CD14-positive monocyte (primary cell): ENCODE results near the gene NSUN3. TPM values are rescaled to one million over a fixed set of nuclear protein-coding genes. Genes with fewer than 3 reads are reported as not detected.

Source experiments
- DNase-seq, 3 donors: peaks; one replicate each; pipeline ENCODE4 v3.0.0-alpha.2; 2011 to 2022
- H2AFZ ChIP-seq: 2 replicates; pipeline ENCODE4 v1.6.0; 2012; ENCODE audit warnings: mild to moderate bottlenecking, low read depth, low read length, inconsistent platforms; ENCODE audit not compliant: insufficient read depth, poor library complexity, severe bottlenecking
- H3K27ac ChIP-seq, 2 donors: 1 replicate in 1 of 2; 2 replicates in 1 of 2; pipeline ENCODE4 v1.5.1; 2012 to 2013; ENCODE audit warnings: low read length in 2 of 2, control low read depth in 1 of 2, inconsistent platforms in 1 of 2, low read depth in 1 of 2, mild to moderate bottlenecking in 1 of 2
- H3K27me3 ChIP-seq, 2 donors: one replicate each; pipeline versions ENCODE4 v1.6.0 to v1.6.1; 2011 to 2013; ENCODE audit warnings: low read length in 2 of 2; ENCODE audit not compliant: control insufficient read depth in 2 of 2, insufficient read depth in 2 of 2
- H3K36me3 ChIP-seq, 2 donors: replicated peaks in 1 of 2; 1 replicate in 1 of 2; 2 replicates in 1 of 2; pipeline versions ENCODE4 v1.5.1 to v1.6.1; 2012 to 2013; ENCODE audit warnings: low read length in 2 of 2, control low read depth in 1 of 2, inconsistent platforms in 1 of 2, mild to moderate bottlenecking in 1 of 2; ENCODE audit not compliant: insufficient read depth in 2 of 2, control insufficient read depth in 1 of 2
- H3K4me1 ChIP-seq, 2 donors: 1 replicate in 1 of 2; 2 replicates in 1 of 2; pipeline versions ENCODE4 v1.5.1 to v1.6.1; 2012 to 2013; ENCODE audit warnings: low read length in 2 of 2, control low read depth in 1 of 2, inconsistent platforms in 1 of 2, mild to moderate bottlenecking in 1 of 2, moderate library complexity in 1 of 2; ENCODE audit not compliant: insufficient read depth in 2 of 2, control insufficient read depth in 1 of 2
- H3K4me2 ChIP-seq: replicated peaks from 2 replicates; pipeline ENCODE3; 2012; ENCODE audit warnings: low read length, moderate library complexity, mild to moderate bottlenecking; ENCODE audit not compliant: poor library complexity, severe bottlenecking; ENCODE audit errors: extremely low read depth
- H3K4me3 ChIP-seq, 3 experiments: fragments of 200-600 bp in 1 of 3; sonication (generic) in 1 of 3; replicated peaks in 1 of 3; 1 replicate in 2 of 3; 2 replicates in 1 of 3; pipeline ENCODE4 v1.5.1; 2011 to 2013; ENCODE audit warnings: low read length in 3 of 3, mild to moderate bottlenecking in 3 of 3, control low read depth in 2 of 3, low read depth in 2 of 3, inconsistent platforms in 1 of 3, moderate library complexity in 1 of 3
- H3K79me2 ChIP-seq: 2 replicates; pipeline ENCODE4 v1.6.0; 2012; ENCODE audit warnings: mild to moderate bottlenecking, control low read depth, inconsistent platforms, low read length, moderate library complexity; ENCODE audit not compliant: insufficient read depth
- H3K9ac ChIP-seq: 2 replicates; pipeline ENCODE4 v1.6.0; 2017; ENCODE audit warnings: low read length, mild to moderate bottlenecking; ENCODE audit not compliant: insufficient read depth, poor library complexity, severe bottlenecking
- H3K9me3 ChIP-seq, 2 donors: replicated peaks in 1 of 2; 1 replicate in 1 of 2; 2 replicates in 1 of 2; pipeline versions ENCODE4 v1.5.1 to v1.6.1; 2012 to 2013; ENCODE audit warnings: low read length in 2 of 2, control low read depth in 1 of 2; ENCODE audit not compliant: control insufficient read depth in 1 of 2, insufficient read depth in 1 of 2
- H4K20me1 ChIP-seq: 2 replicates; pipeline ENCODE4 v1.6.0; 2012; ENCODE audit warnings: mild to moderate bottlenecking, low read length, control low read depth, moderate library complexity; ENCODE audit not compliant: insufficient read depth
- H3K27ac Mint-ChIP-seq, 7 donors: one replicate each; pipeline ENCODE4 v1.8.0; 2020; ENCODE audit warnings: mild to moderate bottlenecking in 7 of 7, mixed read lengths in 7 of 7, moderate library complexity in 6 of 7, inconsistent platforms in 2 of 7
- H3K27me3 Mint-ChIP-seq, 3 donors: one replicate each; pipeline ENCODE4 v1.8.0; 2021 to 2022; ENCODE audit warnings: low read depth in 3 of 3, mild to moderate bottlenecking in 3 of 3, mixed read lengths in 3 of 3, moderate library complexity in 3 of 3, inconsistent platforms in 1 of 3
- H3K36me3 Mint-ChIP-seq, 2 donors: one replicate each; pipeline ENCODE4 v1.8.0; 2020; ENCODE audit warnings: mixed read lengths in 2 of 2, inconsistent platforms in 1 of 2, mild to moderate bottlenecking in 1 of 2
- H3K4me1 Mint-ChIP-seq: one replicate; pipeline ENCODE4 v1.8.0; 2020; ENCODE audit warnings: mild to moderate bottlenecking, mixed read lengths
- H3K4me3 Mint-ChIP-seq, 2 donors: one replicate each; pipeline ENCODE4 v1.8.0; 2020; ENCODE audit warnings: mild to moderate bottlenecking in 2 of 2, mixed read lengths in 2 of 2, moderate library complexity in 1 of 2
- H3K9me3 Mint-ChIP-seq, 7 donors: one replicate each; pipeline ENCODE4 v1.8.0; 2020 to 2022; ENCODE audit warnings: mixed read lengths in 7 of 7, mild to moderate bottlenecking in 6 of 7, moderate library complexity in 6 of 7, inconsistent platforms in 2 of 7
- CTCF ChIP-seq: fragments of 200-600 bp; IDR thresholded peaks from one replicate; pipeline ENCODE4 v1.8.0; 2022; ENCODE audit warnings: antibody characterized with exemption, mild to moderate bottlenecking
- WGBS: methylation state at CpG from one replicate; pipeline ENCODE4 v1.1.5; 2013; ENCODE audit warnings: missing lambda C conversion rate; ENCODE audit not compliant: insufficient coverage; 5-methylcytosine and 5-hydroxymethylcytosine counted together
- intact Hi-C, 2 donors: fragments of 100-400 bp; cut with micrococcal nuclease; formaldehyde crosslinking; loops; one replicate each; pipeline versions ENCODE4 v1.15.0 to v1.15.1; 2023
- polyA plus RNA-seq, 3 donors: library from polyadenylated mRNA; depleted of rRNA in 1 of 3; unstranded in 2 of 3; stranded (reverse) in 1 of 3; fragments of 300-500 nt in 2 of 3; fragments of >200 nt in 1 of 3; fragmentation: Illumina TruSeq in 2 of 3; gene quantifications; 1 replicate in 2 of 3; 2 replicates in 1 of 3; pipeline ENCODE4 v1.2.3, GENCODE V29; 2012 to 2021

Gene NSUN3
- polyA plus RNA-seq, 3 donors: 6.6 to 8.8 (median 7.2) TPM

GRCh38 chr3:94024385-94024784 lies 38.5 kb upstream of the NSUN3 start:
- TF ChIP-seq CTCF: no peak
- no peak overlapping the region for H2AFZ ChIP-seq

GRCh38 chr3:94026623-94027022 lies 36.2 kb upstream of the NSUN3 start:
- DNase-seq: no peak
- H3K9ac ChIP-seq: no peak overlapping the region
- H3K36me3 ChIP-seq: no peaks in the 10 kb centered on the region
- no peak overlapping the region for H3K27ac ChIP-seq
- no peaks in the 10 kb centered on the region for H3K4me1 ChIP-seq
- no peak overlapping the region for H3K4me3 ChIP-seq
- no peak overlapping the region for H2AFZ ChIP-seq
- H3K27me3 ChIP-seq: no peaks in the 10 kb centered on the region
- H3K4me2 ChIP-seq: no peak overlapping the region
- H3K79me2 ChIP-seq: no peaks in the 10 kb centered on the region
- intact Hi-C loops: no loop called here
- Mint-ChIP-seq H3K36me3 (peaks cover 0 to 2% of the 10 kb centered on the region in 2 donors), H3K9me3 (no peaks in the 10 kb centered on the region), H3K27ac (no peak overlapping the region), H3K4me1 (no peaks in the 10 kb centered on the region), H3K27me3 (no peaks in the 10 kb centered on the region), H3K4me3 (no peak overlapping the region)
- H3K9me3 ChIP-seq: no peaks in the 10 kb centered on the region
- no CpG with 5 or more reads among the region's 2 CpGs for WGBS
- no peaks in the 10 kb centered on the region for H4K20me1 ChIP-seq
- TF ChIP-seq CTCF: no peak

More at GRCh38 chr3:94024385-94024784, 38.5 kb upstream of the NSUN3 start:
- H3K9me3 ChIP-seq: no peaks in the 10 kb centered on the region
- no peaks in the 10 kb centered on the region for H3K79me2 ChIP-seq
- H3K36me3 Mint-ChIP-seq: peaks cover 0 to 2% of the 10 kb centered on the region in 2 donors
- H3K4me2 ChIP-seq: no peak overlapping the region
- no peaks in the 10 kb centered on the region for H3K36me3 ChIP-seq
- H3K9me3 Mint-ChIP-seq: no peaks in the 10 kb centered on the region
- no peaks in the 10 kb centered on the region for H3K4me1 ChIP-seq
- H3K4me3 ChIP-seq: no peak overlapping the region
- no peaks in the 10 kb centered on the region for H3K4me1 Mint-ChIP-seq
- no peak for DNase-seq
- no peaks in the 10 kb centered on the region for H3K27me3 Mint-ChIP-seq
- H3K4me3 Mint-ChIP-seq: no peak overlapping the region
- H3K27ac Mint-ChIP-seq: no peak overlapping the region
- no peaks in the 10 kb centered on the region for H3K27me3 ChIP-seq
- no peaks in the 10 kb centered on the region for H4K20me1 ChIP-seq
- H3K27ac ChIP-seq: no peak overlapping the region
- no CpG with 5 or more reads among the region's 3 CpGs for WGBS
- H3K9ac ChIP-seq: no peak overlapping the region
- intact Hi-C loops: no loop called here
